Aorta (tissue), 5 donors: ENCODE data around the gene METTL27. TPM values are rescaled to one million over a fixed set of nuclear protein-coding genes. Genes with fewer than 3 reads are reported as not detected.
A peak's percentile ranks its signal among the peaks of the same experiment; 100 is the strongest.

Experiments
- ATAC-seq: fragments of 200-7000 bp; cut with Tn5 transposase; one replicate; pipeline ENCODE4 v1.9.1; 2022; ENCODE audit warnings: moderate library complexity; ENCODE audit not compliant: low FRiP score
- DNase-seq, 2 donors: peaks; one replicate each; pipeline ENCODE4 v3.0.0-alpha.2; 2020
- H3K27ac ChIP-seq, 2 donors: one replicate each; pipeline ENCODE4 v1.5.1; 2013; ENCODE audit warnings: low read length in 2 of 2, mild to moderate bottlenecking in 2 of 2, moderate library complexity in 2 of 2, control low read depth in 1 of 2, inconsistent platforms in 1 of 2, low read depth in 1 of 2
- H3K27me3 ChIP-seq, 2 donors: one replicate each; pipeline ENCODE4 v1.6.1; 2013; ENCODE audit warnings: control low read depth in 1 of 2, low read length in 1 of 2, mild to moderate bottlenecking in 1 of 2, moderate library complexity in 1 of 2; ENCODE audit not compliant: insufficient read depth in 2 of 2, control insufficient read depth in 1 of 2
- H3K36me3 ChIP-seq, 2 donors: one replicate each; pipeline ENCODE4 v1.6.1; 2013; ENCODE audit warnings: control low read depth in 1 of 2, low read length in 1 of 2, mild to moderate bottlenecking in 1 of 2; ENCODE audit not compliant: insufficient read depth in 2 of 2, control insufficient read depth in 1 of 2
- H3K4me1 ChIP-seq, 2 donors: one replicate each; pipeline ENCODE4 v1.6.1; 2013; ENCODE audit warnings: low read length in 2 of 2, control low read depth in 1 of 2, mild to moderate bottlenecking in 1 of 2, moderate library complexity in 1 of 2; ENCODE audit not compliant: insufficient read depth in 2 of 2, control insufficient read depth in 1 of 2
- H3K4me3 ChIP-seq, 2 donors: one replicate each; pipeline ENCODE4 v1.5.1; 2013; ENCODE audit warnings: low read length in 2 of 2, control low read depth in 1 of 2, mild to moderate bottlenecking in 1 of 2
- H3K9me3 ChIP-seq: one replicate; pipeline ENCODE4 v1.6.1; 2013; ENCODE audit warnings: mild to moderate bottlenecking, low read length; ENCODE audit not compliant: control insufficient read depth
- WGBS, 2 donors: extraction: QIAGEN DNeasy Blood & Tissue Kit; methylation state at CpG; one replicate each; pipeline ENCODE4 v1.1.7; 2013; 5-methylcytosine and 5-hydroxymethylcytosine counted together
- intact Hi-C, 2 donors: fragments of 100-400 bp; cut with DNase I; formaldehyde crosslinking; loops; one replicate each; pipeline versions ENCODE4 v1.14.2 to v1.15.0; 2022
- polyA plus RNA-seq, 2 donors: library from polyadenylated mRNA; stranded (reverse); fragments of 200-250 nt; gene quantifications; one replicate each; pipeline ENCODE4 v1.2.3, GENCODE V29; 2013
- total RNA-seq, 2 donors: library from RNA; stranded (reverse); fragmentation: NEBNext Ultra II Directional; extraction: Animal tissue kit (Norgen Biotek cat#: 25700); gene quantifications; one replicate each; pipeline ENCODE4 v1.2.1, GENCODE V29; 2021
- donor health status: healthy with polysubstance abuse.
- donor health status: Bipolar disorder and iron deficiency.
- donor health status: DM: no; HTN: no; CAD: no.
- donor health status: DM: no; HTN: no; CAD: no.
- donor health status: DM: yes; HTN: yes; CAD: no.

The METTL27 gene
- total and polyA plus RNA-seq, 4 donors, result 1.3 to 7.4 (median 5.3) TPM; not detected in 1

DNA sequence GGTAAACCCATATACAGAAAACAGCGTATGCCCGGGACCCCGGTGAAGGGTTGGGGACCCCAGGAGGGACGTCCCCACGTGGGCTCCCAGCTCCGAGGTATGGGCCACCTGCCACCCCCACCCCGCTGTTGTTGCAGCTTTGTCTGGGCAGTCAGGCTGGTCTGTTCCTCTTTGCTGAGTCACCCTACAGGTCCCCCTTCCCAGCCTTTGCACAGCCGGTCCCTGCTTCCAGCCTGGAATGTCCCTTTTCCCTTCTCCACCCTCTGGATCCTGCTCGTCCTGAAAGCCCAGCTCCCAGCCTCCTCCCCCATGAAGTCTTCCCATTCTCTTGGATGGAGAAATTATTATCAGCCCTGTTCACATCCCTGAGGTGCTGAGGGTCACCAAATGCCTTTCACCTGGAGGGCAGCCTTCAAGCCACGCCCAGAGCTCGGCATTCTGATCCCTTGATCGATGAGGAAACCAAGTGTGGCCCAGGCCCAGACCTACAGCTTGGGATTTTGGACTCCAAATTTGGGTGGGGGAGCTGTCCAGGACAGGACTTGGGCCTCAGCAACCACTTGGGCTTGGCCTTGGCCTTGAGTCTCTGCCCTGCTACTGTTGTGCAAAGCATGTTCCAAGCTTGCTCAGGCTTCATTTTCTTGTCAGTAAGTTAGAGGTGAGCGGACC lies 8.9 kb downstream of the METTL27 start:
- Histone ChIP-seq H3K4me1 (no peaks in the 10 kb centered on the region), H3K36me3 (no peaks in the 10 kb centered on the region), H3K9me3 (no peaks in the 10 kb centered on the region), H3K27ac (no peak overlapping the region), H3K27me3 (peaks cover 0 to 2% of the 10 kb centered on the region in 2 donors), H3K4me3 (no peak overlapping the region)
- intact Hi-C loops, result no loop called here
- ATAC-seq (no peak), DNase-seq (no peak)
- 80 to 83% methylated on average over 13 of the region's 13 CpGs for WGBS, 2 donors

DNA sequence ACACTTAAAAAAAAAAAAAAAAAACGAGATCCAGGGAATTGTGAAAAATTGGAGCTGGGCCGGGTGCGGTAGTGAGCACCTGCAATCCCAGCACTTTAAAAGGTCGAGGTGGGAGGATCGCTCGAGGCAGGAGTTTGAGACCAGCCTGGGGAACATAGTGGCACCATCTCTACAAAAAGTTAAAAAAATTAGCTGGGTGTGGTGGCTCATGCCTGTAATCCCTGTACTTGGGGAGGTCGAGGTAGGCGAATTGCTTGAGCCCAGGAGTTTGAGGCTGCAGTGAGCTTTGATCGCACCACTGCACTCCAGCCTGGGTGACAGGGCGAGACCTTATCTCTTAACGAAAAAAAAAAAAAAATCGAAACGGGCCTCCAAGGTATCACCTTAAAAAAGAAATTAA lies 9.5 kb downstream of the METTL27 start:
- intact Hi-C loops, result no loop called here
- H3K9me3 ChIP-seq, result no peaks in the 10 kb centered on the region
- DNase-seq, result no peak
- WGBS, 2 donors, result 78 to 81% methylated on average over 13 of the region's 13 CpGs
- no peak overlapping the region for H3K4me3 ChIP-seq
- ATAC-seq, result no peak
- H3K27ac ChIP-seq, result no peak overlapping the region
- no peaks in the 10 kb centered on the region for H3K4me1 ChIP-seq
- no peaks in the 10 kb centered on the region for H3K36me3 ChIP-seq
- peaks cover 0 to 2% of the 10 kb centered on the region in 2 donors for H3K27me3 ChIP-seq

DNA sequence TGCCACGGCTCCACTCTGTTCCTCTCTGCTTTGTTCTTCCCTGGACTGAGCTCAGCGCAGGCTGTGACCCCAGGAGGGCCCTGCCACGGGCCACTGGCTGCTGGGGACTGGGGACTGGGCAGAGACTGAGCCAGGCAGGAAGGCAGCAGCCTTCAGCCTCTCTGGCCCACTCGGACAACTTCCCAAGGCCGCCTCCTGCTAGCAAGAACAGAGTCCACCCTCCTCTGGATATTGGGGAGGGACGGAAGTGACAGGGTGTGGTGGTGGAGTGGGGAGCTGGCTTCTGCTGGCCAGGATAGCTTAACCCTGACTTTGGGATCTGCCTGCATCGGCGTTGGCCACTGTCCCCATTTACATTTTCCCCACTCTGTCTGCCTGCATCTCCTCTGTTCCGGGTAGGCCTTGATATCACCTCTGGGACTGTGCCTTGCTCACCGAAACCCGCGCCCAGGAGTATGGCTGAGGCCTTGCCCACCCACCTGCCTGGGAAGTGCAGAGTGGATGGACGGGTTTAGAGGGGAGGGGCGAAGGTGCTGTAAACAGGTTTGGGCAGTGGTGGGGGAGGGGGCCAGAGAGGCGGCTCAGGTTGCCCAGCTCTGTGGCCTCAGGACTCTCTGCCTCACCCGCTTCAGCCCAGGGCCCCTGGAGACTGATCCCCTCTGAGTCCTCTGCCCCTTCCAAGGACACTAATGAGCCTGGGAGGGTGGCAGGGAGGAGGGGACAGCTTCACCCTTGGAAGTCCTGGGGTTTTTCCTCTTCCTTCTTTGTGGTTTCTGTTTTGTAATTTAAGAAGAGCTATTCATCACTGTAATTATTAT lies 10.3 kb downstream of the METTL27 start:
- peak; percentile 22 for ATAC-seq
- peaks cover 0 to 2% of the 10 kb centered on the region in 2 donors for H3K27me3 ChIP-seq
- intact Hi-C loops, result no loop called here
- H3K36me3 ChIP-seq, result no peaks in the 10 kb centered on the region
- no peak overlapping the region for H3K27ac ChIP-seq
- no peak for DNase-seq
- 78 to 81% methylated on average over 16 of the region's 16 CpGs for WGBS, 2 donors
- no peaks in the 10 kb centered on the region for H3K4me1 ChIP-seq
- H3K9me3 ChIP-seq, result no peaks in the 10 kb centered on the region
- H3K4me3 ChIP-seq, result no peak overlapping the region

DNA sequence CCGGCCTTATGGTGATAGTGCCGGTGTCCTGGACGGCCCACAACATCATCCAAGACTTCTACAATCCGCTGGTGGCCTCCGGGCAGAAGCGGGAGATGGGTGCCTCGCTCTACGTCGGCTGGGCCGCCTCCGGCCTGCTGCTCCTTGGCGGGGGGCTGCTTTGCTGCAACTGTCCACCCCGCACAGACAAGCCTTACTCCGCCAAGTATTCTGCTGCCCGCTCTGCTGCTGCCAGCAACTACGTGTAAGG lies 10.8 kb downstream of the METTL27 start:
- ATAC-seq, result no peak
- Histone ChIP-seq H3K27ac (no peak overlapping the region), H3K4me3 (no peak overlapping the region), H3K9me3 (no peaks in the 10 kb centered on the region), H3K4me1 (no peaks in the 10 kb centered on the region), H3K27me3 (peaks cover 0 to 2% of the 10 kb centered on the region in 2 donors), H3K36me3 (no peaks in the 10 kb centered on the region)
- intact Hi-C loops, result no loop called here
- no peak for DNase-seq
- WGBS, 2 donors, result 90 to 92% methylated on average over 12 to 16 of the region's 16 CpGs

DNA sequence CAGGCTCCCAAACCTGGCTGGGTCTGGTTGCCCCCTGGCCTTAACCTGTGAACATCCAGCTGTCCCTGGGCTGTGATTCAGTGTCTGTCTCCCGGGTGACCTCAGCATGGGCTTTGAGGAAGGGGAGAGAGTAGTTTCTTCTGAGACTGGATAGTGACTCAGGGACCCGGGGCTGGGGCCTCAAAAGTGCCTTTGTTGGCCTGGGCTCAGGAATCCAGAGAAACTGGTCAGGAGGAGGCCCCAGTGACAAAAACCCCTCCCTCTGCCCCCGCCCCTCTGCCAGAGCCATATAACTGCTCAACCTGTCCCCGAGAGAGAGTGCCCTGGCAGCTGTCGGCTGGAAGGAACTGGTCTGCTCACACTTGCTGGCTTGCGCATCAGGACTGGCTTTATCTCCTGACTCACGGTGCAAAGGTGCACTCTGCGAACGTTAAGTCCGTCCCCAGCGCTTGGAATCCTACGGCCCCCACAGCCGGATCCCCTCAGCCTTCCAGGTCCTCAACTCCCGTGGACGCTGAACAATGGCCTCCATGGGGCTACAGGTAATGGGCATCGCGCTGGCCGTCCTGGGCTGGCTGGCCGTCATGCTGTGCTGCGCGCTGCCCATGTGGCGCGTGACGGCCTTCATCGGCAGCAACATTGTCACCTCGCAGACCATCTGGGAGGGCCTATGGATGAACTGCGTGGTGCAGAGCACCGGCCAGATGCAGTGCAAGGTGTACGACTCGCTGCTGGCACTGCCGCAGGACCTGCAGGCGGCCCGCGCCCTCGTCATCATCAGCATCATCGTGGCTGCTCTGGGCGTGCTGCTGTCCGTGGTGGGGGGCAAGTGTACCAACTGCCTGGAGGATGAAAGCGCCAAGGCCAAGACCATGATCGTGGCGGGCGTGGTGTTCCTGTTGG lies 11.4 kb downstream of the METTL27 start, which contains the start of gene CLDN4:
Gene CLDN4 (plus strand): TSS at position 316 of the 903 bp plus-strand sequence. CDS start 206 bp downstream, at position 522.
- DNase-seq (no peak), ATAC-seq (no peak)
- H3K27me3 ChIP-seq, result peaks cover 0 to 2% of the 10 kb centered on the region in 2 donors
- H3K4me1 ChIP-seq, result no peaks in the 10 kb centered on the region
- H3K36me3 ChIP-seq, result no peaks in the 10 kb centered on the region
- no peaks in the 10 kb centered on the region for H3K9me3 ChIP-seq
- H3K27ac ChIP-seq, result no peak within 1 kb of the TSS
- no peak within 1 kb of the TSS for H3K4me3 ChIP-seq
- 73 to 78% methylated on average over 41 to 42 of the region's 42 CpGs for WGBS, 2 donors
- intact Hi-C loops, result no loop called here

DNA sequence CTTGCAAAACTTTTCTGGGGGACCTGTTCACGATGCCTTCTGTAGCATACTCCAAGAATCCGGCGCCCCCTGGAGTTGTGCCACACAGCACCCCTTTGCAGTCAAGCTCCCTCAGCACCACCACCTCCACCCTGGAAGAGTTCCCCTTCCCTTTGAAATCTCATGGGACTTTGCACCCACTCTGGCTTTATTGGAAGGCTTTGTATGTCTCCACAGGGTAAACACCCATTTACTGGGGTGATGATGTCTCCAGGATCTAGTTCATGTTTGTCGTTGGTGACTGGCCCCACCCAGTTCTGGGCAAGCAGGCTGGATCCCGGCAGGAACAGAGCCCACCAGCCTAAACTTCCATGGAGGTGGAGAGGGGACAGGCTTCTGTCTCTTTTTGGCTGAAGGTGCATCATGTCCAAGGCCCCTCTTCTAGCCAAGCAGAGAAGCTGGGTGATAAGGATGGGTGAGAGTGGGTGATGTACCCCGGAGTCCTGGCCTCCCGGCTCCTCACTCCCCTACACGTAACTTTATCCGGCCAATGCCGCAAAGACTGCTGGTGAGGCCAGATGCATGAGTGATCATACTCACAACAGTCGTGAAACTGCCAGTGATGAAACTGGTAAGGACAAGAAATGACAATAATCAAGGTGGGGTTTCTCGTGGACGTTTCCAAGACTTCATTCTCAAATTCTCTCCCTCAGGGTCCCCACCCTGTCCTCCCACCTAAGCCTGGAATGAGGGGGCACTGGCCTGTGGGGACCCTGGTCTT lies 12.2 kb downstream of the METTL27 start:
- no peaks in the 10 kb centered on the region for H3K4me1 ChIP-seq
- intact Hi-C loops, result no loop called here
- 79 to 80% methylated on average over 13 of the region's 13 CpGs for WGBS, 2 donors
- H3K27me3 ChIP-seq, result peaks cover 0 to 2% of the 10 kb centered on the region in 2 donors
- H3K27ac ChIP-seq, result no peak overlapping the region
- ATAC-seq (no peak), DNase-seq (no peak)
- no peaks in the 10 kb centered on the region for H3K9me3 ChIP-seq
- no peak overlapping the region for H3K4me3 ChIP-seq
- no peaks in the 10 kb centered on the region for H3K36me3 ChIP-seq

DNA sequence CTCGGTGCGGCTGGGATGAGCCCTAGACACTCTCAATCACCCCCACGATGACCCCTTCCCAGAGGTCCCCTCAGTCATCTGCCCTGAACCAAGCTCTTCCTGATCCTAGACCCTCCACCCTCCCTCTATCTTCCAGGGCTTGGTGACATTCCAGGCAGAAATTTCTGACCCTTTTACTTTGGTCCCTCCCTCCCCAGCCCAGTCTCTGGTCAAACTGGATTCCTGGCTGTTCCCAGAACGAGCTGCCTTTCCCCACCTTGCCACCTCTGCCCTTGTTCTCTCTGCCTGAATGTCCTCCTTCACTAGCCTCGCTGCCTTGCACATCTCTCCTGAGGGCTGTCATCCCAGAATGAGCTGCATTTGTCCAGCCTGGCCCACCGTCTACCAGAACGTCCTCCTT lies 12.8 kb downstream of the METTL27 start:
- H3K27me3 ChIP-seq, result peaks cover 0 to 2% of the 10 kb centered on the region in 2 donors
- H3K9me3 ChIP-seq, result no peaks in the 10 kb centered on the region
- H3K27ac ChIP-seq, result no peak overlapping the region
- H3K4me1 ChIP-seq, result no peaks in the 10 kb centered on the region
- no peaks in the 10 kb centered on the region for H3K36me3 ChIP-seq
- ATAC-seq (no peak), DNase-seq (no peak)
- intact Hi-C loops, result no loop called here
- no peak overlapping the region for H3K4me3 ChIP-seq
- WGBS, 2 donors, result 64% methylated on average over 7 of the region's 7 CpGs

DNA sequence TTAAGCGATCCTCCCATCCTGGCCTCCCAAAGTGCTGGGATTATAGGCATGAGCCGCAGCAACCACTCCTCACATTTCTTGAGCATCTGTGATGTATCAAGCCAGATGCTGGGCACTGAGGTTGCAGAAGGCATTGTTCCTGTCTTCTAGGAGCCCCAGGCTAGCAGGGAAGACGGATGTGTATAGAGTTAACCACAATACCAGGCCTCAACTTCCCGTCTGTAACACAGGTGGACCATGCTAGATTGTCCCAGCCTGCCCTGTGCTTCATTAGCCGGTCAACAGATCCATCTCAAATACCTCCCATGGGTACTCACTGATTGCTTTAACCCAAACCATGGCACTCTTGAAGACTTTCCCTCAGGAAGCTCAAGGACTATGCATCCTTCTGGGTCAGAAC lies 13.3 kb downstream of the METTL27 start:
- intact Hi-C loops, result no loop called here
- no peak for ATAC-seq
- 91 to 96% methylated on average over 5 of the region's 5 CpGs for WGBS, 2 donors
- Histone ChIP-seq H3K4me3 (no peak overlapping the region), H3K36me3 (no peaks in the 10 kb centered on the region), H3K27ac (no peak overlapping the region), H3K9me3 (no peaks in the 10 kb centered on the region), H3K4me1 (no peaks in the 10 kb centered on the region), H3K27me3 (peaks cover 0 to 2% of the 10 kb centered on the region in 2 donors)
- no peak for DNase-seq
